ENCODE results near the gene LPO.

- TF ChIP-seq CTCF (IDR thresholded peaks at IDR 0.05; ENCODE audit: low read length) (no peak), EZH2phosphoT487 (IDR thresholded peaks at IDR 0.05; ENCODE audit: low read length) (no peak), EZH2 (optimal IDR thresholded peaks at IDR 0.05; ENCODE audit: low read depth, low read length) (no peak)
Measured at GRCh38 chr17:58239987-58240386, 1.6 kb downstream of the LPO start.

Data from MM.1S (cell line).